IPS-18a (cell line): ENCODE measurements around the gene AKT1S1.

Source experiments
- H3K27ac ChIP-seq: one replicate; pipeline ENCODE4 v1.5.1; 2013; ENCODE audit warnings: low read length
- H3K27me3 ChIP-seq: one replicate; pipeline ENCODE4 v1.6.1; 2013; ENCODE audit warnings: mild to moderate bottlenecking, low read length; ENCODE audit not compliant: control insufficient read depth, insufficient read depth
- H3K36me3 ChIP-seq: one replicate; pipeline ENCODE4 v1.6.1; 2013; ENCODE audit warnings: low read depth, low read length; ENCODE audit not compliant: control insufficient read depth
- H3K4me1 ChIP-seq: one replicate; pipeline ENCODE4 v1.6.1; 2013; ENCODE audit warnings: low read depth, low read length; ENCODE audit not compliant: control insufficient read depth
- H3K4me3 ChIP-seq: one replicate; pipeline ENCODE4 v1.5.1; 2013; ENCODE audit warnings: low read length
- H3K9ac ChIP-seq: one replicate; pipeline ENCODE4 v1.6.1; 2013; ENCODE audit warnings: mild to moderate bottlenecking, low read length, moderate library complexity
- H3K9me3 ChIP-seq: one replicate; pipeline ENCODE4 v1.6.1; 2013; ENCODE audit warnings: low read depth, low read length; ENCODE audit not compliant: control insufficient read depth

The AKT1S1 gene

DNA sequence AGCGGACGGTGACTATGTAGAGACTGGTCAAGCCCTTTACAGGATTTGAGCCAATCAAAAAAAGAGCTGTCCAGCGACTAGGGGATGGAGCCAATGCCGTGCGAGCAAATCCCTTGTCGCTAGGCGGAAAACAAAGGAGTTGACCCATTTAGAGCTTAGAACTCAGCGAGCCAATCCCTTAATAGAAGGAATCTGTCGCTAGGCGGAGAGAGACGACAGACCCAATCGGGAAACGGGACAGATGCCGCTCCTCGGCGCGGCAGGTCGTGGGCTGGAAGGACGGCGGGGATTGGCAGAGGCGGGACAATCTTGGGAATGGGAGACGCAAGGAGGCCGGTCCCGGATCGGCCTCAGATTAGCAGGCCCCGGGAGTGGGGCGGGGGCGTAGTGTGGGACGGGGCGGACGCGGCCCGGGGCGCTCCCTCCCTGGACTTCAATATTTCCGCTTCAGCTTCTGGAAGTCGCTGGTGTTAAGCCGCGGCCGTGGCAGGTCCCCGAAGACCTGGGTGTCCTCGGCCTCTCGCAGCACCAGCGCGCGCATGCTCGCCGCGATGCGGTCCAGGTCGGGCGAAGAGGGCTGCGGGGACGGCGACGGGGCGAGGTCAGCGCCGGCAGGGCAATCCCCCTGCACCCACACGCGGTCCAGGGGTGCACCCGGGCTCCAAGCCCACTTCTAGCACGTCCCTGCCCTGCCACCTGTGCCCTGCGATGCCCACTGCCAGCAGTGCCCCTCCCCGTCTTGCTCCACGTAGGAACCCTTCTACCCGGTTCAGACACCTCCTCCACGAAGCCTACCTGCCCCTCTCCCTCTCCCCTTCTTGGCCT is 7.5 kb downstream of the AKT1S1 start:
- H3K36me3 ChIP-seq, result peaks cover 8% of the 10 kb centered on the region
- H3K27ac ChIP-seq, result peak overlapping the region; percentile 41
- no peaks in the 10 kb centered on the region for H3K27me3 ChIP-seq
- no peaks in the 10 kb centered on the region for H3K9me3 ChIP-seq
- H3K4me3 ChIP-seq, result peak overlapping the region; percentile 68
- H3K9ac ChIP-seq, result peak overlapping the region; percentile 67
- H3K4me1 ChIP-seq, result peaks cover 10% of the 10 kb centered on the region

DNA sequence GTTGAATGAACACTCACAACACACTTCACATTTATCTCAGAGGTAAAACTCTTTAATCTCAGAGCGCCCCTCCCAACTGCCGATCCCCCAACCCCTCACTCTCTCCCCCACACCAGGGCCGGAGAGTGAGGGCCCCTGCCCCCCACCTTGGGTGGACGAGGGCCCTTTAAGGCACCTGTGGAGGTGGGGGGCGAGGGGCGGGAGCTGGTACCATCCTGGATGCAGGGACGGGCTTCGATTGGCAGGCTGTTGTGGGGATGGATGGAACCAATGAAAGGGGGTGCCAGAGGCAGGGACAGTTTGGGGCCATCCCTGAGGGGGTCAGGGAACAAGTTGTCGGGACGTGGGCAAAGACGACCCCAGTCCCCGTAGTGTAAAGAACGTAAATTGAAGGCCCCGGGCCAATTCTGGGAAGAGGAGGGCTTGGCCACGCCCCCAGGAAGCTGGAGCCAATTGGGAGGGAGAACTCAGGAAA is 8.1 kb downstream of the AKT1S1 start:
- H3K9ac ChIP-seq, result no peak overlapping the region
- peak overlapping the region; percentile 68 for H3K4me3 ChIP-seq
- H3K27me3 ChIP-seq, result no peaks in the 10 kb centered on the region
- H3K27ac ChIP-seq, result no peak overlapping the region
- no peaks in the 10 kb centered on the region for H3K9me3 ChIP-seq
- H3K4me1 ChIP-seq, result peaks cover 10% of the 10 kb centered on the region
- peaks cover 11% of the 10 kb centered on the region for H3K36me3 ChIP-seq

DNA sequence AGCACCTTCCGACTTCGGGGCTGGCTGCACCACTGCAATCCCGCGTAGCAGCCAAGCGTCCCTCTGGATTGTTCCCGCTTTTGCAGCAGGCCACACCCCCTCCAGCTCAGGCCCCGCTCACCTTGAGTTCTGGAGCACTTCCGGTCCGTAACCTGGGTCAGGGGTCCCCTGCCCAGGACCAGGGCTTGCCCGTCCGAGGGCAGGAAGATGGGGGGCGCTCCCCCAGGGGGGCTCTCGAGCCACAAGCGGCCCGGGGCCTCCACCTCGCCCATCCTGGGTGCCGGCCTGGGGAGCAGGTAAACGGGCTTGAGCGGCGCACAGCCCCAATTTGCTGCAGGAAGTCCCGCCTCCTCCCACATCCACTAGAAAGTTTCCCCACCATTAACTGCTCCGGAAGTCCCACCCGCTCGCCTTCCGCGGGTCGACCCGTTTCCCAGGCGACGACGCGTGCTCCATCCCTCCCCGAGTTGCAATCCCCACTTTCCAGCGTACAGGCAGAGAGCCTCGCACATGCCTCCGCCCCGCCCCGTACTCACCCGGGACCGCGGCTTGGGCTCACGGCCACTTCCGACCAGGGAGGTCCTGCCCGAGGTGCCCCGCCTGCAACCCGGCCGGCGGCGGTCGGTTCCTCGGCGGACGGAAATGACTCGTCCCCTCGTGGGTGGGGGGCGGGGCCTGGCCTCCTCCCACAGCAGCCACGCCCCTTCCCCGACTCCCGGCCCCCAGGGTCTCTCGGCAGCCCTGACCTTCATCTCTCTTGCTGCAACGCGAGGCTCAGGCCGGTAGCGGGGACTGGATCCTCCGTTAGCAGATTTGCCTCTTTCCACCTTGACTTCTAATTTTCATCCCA is 10.0 kb downstream of the AKT1S1 start, which contains the start of gene PNKP:
TSS of gene PNKP (minus strand) at position 644 of the 850 bp plus-strand sequence. CDS start at position 272, 372 bp downstream.
- Histone ChIP-seq H3K36me3 (peaks cover 21% of the 10 kb centered on the region), H3K4me1 (peaks cover 10% of the 10 kb centered on the region), H3K27ac (peak within 1 kb of the TSS; percentile 78), H3K9me3 (no peaks in the 10 kb centered on the region), H3K4me3 (peak within 1 kb of the TSS; percentile 96), H3K27me3 (no peaks in the 10 kb centered on the region), H3K9ac (peak within 1 kb of the TSS; percentile 82)

DNA sequence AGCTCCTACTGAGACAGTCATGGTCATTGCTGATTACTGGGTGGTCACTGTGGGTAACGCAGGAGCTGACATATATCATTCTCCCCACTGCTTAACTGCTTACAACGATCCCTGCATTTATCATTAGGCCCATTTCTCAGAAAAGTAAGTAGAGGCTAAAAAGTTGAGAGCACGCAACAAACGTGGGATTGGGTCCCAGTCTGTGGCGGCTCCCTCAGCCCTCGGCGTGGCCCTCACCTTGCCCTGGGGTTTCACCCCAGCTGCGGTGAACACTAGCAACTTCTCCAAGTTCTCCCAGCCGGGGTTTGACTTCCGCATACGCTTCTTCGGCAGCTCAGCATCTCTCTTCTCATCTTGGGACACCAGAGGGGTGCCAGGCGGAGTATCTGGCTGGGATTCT is 12.3 kb downstream of the AKT1S1 start:
- no peaks in the 10 kb centered on the region for H3K9me3 ChIP-seq
- no peak overlapping the region for H3K4me3 ChIP-seq
- peaks cover 34% of the 10 kb centered on the region for H3K36me3 ChIP-seq
- H3K9ac ChIP-seq, result no peak overlapping the region
- H3K27me3 ChIP-seq, result no peaks in the 10 kb centered on the region
- peaks cover 6% of the 10 kb centered on the region for H3K4me1 ChIP-seq
- no peak overlapping the region for H3K27ac ChIP-seq

DNA sequence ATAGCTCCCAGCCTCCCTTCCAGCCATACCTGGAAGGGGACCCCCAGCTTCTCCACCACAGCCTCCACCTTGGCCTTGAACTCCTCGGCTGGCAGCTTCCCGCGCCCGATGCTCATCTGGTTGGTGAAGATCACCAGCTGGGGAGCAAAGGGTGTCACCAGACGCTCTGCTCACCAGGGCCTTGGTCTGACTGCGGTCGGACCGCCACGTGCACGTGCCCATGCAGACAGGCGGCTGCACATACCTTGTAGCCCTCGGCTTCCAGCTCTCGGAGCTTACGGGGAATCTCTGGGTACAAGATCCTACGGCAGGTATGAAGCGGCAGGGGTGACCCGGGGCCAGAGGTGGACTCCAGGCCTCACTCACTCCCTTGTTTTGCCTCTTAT is 13.2 kb downstream of the AKT1S1 start:
- peaks cover 35% of the 10 kb centered on the region for H3K36me3 ChIP-seq
- no peak overlapping the region for H3K27ac ChIP-seq
- H3K9me3 ChIP-seq, result no peaks in the 10 kb centered on the region
- no peak overlapping the region for H3K4me3 ChIP-seq
- H3K4me1 ChIP-seq, result peaks cover 6% of the 10 kb centered on the region
- H3K9ac ChIP-seq, result no peak overlapping the region
- no peaks in the 10 kb centered on the region for H3K27me3 ChIP-seq

DNA sequence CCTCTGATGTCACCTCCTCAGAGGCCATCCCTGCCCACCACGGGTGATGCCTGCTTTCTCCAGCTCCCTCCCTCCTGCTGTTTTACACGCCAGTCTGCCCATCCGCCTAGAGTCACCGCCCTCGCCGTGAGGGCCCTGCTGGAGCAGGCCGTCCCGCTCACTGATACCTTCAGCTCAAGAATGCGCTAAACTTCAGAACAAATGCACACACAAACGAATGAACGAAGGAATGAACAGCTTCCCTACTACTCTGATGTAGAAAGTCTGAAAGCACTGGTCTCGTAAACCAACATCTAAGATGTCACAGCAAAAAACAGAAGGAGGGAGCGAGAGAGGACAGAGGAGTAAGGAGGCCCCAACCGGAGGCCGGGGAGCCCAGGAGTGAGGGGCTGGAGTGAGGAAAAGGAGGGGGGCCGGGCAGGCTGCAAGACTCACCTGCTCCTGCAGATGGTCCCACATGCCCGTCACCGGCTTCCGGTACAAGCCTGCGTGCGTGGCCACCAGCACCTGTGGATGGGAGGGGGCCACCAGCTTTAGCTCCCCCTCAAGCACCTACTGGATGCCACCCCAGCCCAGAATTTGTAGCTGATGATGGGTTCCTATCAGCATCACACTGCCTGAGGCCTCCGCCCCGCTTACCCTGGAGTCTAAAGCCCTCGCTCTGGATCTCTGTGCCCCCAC is 13.8 kb downstream of the AKT1S1 start:
- H3K9me3 ChIP-seq, result no peaks in the 10 kb centered on the region
- H3K27me3 ChIP-seq, result no peaks in the 10 kb centered on the region
- H3K36me3 ChIP-seq, result peaks cover 37% of the 10 kb centered on the region
- no peak overlapping the region for H3K9ac ChIP-seq
- H3K4me1 ChIP-seq, result peaks cover 6% of the 10 kb centered on the region
- H3K27ac ChIP-seq, result no peak overlapping the region
- no peak overlapping the region for H3K4me3 ChIP-seq

DNA sequence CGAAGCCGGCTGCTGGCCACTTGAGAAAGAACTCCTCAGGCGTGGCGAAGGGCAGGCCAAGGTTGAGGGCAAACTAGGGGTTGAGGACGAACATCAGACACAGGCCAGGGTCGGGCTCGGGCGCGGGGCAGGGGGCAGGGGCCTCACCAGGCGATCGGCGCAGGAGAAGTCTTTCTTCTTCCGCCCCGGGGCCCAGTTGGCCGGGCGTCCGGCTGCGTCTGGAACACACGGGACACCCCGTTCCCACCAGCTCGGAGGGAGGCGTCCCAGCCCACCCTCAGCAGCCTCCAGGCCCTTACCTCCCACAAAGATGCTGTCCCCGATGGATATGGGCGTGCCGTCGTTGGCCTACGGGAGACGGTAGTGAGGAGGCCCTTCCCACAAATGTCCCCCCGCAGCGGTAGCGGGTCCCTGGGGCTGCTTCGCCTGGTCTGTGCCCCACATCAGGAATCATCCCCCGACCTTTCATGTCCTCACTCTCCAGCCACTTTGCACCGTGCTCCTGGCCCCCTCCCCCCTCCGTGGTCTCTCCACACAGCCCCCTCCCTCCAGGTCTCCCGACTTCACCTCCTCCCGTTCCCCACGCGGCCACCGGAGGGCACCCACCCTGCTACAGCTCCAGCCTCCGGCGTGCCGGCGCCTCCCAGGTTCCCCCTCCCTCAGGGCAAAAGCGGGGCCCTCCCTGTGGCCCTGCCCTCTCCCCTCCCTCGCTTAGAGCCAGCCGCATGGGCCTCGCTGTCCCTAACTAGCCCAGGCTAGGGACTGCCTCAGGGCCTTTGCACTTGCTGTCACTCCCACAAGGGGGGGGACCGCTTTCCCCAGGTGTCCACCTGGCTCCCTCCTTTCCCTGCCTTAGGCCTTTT is 14.5 kb downstream of the AKT1S1 start:
- Histone ChIP-seq H3K27ac (no peak overlapping the region), H3K27me3 (no peaks in the 10 kb centered on the region), H3K4me1 (peaks cover 6% of the 10 kb centered on the region), H3K9ac (no peak overlapping the region), H3K4me3 (no peak overlapping the region), H3K9me3 (no peaks in the 10 kb centered on the region), H3K36me3 (peaks cover 40% of the 10 kb centered on the region)

DNA sequence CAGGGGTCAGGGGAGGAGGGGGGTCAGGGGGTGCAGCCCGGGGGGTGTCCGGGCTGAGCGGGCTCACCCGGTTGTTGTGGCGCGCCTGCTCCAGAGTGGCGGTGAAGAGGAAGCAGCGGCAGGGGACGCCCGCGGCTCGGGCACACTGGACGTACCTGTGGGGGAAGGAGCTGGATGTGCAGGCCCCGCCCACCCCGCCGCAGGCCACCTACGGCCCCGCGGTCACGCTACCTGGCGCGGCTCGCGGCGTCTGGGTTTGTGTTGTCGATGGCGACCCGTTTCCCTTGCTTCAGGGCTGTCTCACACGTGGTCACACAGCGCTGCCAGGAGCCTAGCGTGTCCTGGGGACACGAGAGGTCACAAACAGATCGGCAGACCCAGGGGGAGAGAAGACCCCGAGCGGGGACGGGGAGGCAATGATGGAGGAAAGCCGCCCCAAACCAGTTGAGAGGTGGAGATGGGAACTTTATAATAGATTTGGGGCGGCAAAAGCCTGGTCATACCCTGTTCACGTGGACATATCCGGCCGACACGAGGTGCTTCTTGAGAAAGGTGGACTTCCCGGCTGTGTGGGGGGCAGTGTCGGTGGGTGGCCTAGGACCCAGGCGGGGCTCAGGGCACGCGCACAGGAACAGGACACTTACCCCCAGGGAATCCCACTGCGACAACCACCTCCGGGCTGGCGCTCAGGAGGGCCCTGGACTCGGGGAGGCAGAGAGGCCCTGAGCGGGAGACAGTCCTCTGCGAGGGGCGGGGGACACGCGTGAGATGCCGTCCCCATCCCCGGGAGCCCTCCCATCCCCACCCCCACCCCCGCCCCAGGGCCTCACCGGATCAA is 15.4 kb downstream of the AKT1S1 start:
- Histone ChIP-seq H3K9ac (no peak overlapping the region), H3K36me3 (peaks cover 47% of the 10 kb centered on the region), H3K27ac (no peak overlapping the region), H3K9me3 (no peaks in the 10 kb centered on the region), H3K4me1 (peaks cover 6% of the 10 kb centered on the region), H3K27me3 (no peaks in the 10 kb centered on the region), H3K4me3 (no peak overlapping the region)

DNA sequence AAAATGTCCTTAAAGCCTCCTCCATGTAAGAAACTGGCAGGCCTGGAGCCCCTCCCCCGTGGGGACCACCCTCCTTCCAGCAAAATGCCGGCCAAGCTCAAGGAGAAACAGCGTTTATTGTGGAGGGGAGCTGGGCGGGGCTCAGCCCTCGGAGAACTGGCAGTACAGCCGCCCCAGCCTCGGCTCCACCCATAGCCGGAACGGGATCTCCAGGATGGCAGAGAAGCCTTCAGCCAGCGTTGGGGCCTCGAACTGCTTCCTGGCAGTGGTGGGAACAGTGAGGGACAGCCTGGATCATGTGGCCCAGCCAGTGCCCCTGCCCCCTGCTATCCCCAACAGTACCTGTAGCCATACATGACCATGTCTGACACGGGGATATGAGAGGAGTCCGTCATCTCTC is 16.0 kb downstream of the AKT1S1 start:
- Histone ChIP-seq H3K4me3 (no peak overlapping the region), H3K4me1 (peaks cover under 1% of the 10 kb centered on the region), H3K9ac (no peak overlapping the region), H3K36me3 (peaks cover 47% of the 10 kb centered on the region), H3K9me3 (no peaks in the 10 kb centered on the region), H3K27me3 (no peaks in the 10 kb centered on the region), H3K27ac (no peak overlapping the region)
